B cell (primary cell): Measurements from ENCODE around the gene SPCS2. TPM values are rescaled to one million over a fixed set of nuclear protein-coding genes. Genes with fewer than 3 reads are reported as not detected.

Experiments
- ATAC-seq: fragments of 200-7000 bp; cut with Tn5 transposase; one replicate; pipeline ENCODE4 v1.10.0; 2021; ENCODE audit warnings: low read depth, mild to moderate bottlenecking, moderate number of reproducible peaks, moderate library complexity
- CTCF ChIA-PET: fragments of 350-600 bp; sonication (Branson Sonifier 250); formaldehyde crosslinking; loops from one replicate; lab custom pipeline; 2021; ENCODE audit warnings: antibody characterized with exemption, inconsistent platforms; lab: Charles Lee
- POLR2A ChIA-PET: fragments of 350-600 bp; sonication (Branson Sonifier 250); formaldehyde crosslinking; loops from one replicate; lab custom pipeline; 2021; ENCODE audit warnings: antibody characterized with exemption; lab: Charles Lee
- DNase-seq: peaks from one replicate; pipeline ENCODE4 v3.0.0; 2013
- H2AFZ ChIP-seq: 2 replicates; pipeline ENCODE4 v1.6.1; 2012; ENCODE audit warnings: mild to moderate bottlenecking, low read depth, low read length; ENCODE audit not compliant: insufficient read depth, poor library complexity, severe bottlenecking
- H3K27ac ChIP-seq, 2 donors: 1 replicate in 1 of 2; 2 replicates in 1 of 2; pipeline ENCODE4 v1.5.1; 2012 to 2013; ENCODE audit warnings: low read length in 2 of 2, mild to moderate bottlenecking in 2 of 2, moderate library complexity in 1 of 2
- H3K27me3 ChIP-seq, 4 experiments: fragments of 200-600 bp in 1 of 4; sonication (generic) in 1 of 4; replicated peaks in 1 of 4; 1 replicate in 2 of 4; 2 replicates in 2 of 4; pipeline versions ENCODE4 v1.6.1 to v1.7.0; 2013 to 2016; ENCODE audit warnings: low read length in 3 of 4, mild to moderate bottlenecking in 2 of 4, mixed read lengths in 1 of 4, moderate library complexity in 1 of 4; ENCODE audit not compliant: insufficient read depth in 4 of 4, control insufficient read depth in 3 of 4; ENCODE audit errors: control extremely low read depth in 1 of 4
- H3K36me3 ChIP-seq, 2 experiments: replicated peaks in 1 of 2; 1 replicate in 1 of 2; 2 replicates in 1 of 2; pipeline versions ENCODE4 v1.6.1 to v1.7.1; 2013; ENCODE audit warnings: low read length in 1 of 2; ENCODE audit not compliant: insufficient read depth in 2 of 2, control insufficient read depth in 1 of 2; ENCODE audit errors: control extremely low read depth in 1 of 2, extremely low read depth in 1 of 2
- H3K4me1 ChIP-seq, 2 donors: fragments of 200-600 bp in 1 of 2; sonication (generic) in 1 of 2; 1 replicate in 1 of 2; 2 replicates in 1 of 2; pipeline versions ENCODE4 v1.5.1 to v1.6.1; 2013 to 2017; ENCODE audit warnings: low read length in 2 of 2; ENCODE audit not compliant: control insufficient read depth in 2 of 2, insufficient read depth in 2 of 2
- H3K4me2 ChIP-seq: replicated peaks from 2 replicates; pipeline ENCODE3; 2012; ENCODE audit warnings: mild to moderate bottlenecking, low read depth, low read length; ENCODE audit not compliant: poor library complexity, severe bottlenecking
- H3K4me3 ChIP-seq, 5 experiments: fragments of 200-600 bp in 1 of 5; sonication (generic) in 1 of 5; 1 replicate in 3 of 5; 2 replicates in 2 of 5; pipeline versions ENCODE4 v1.5.1 to v1.7.0; 2011 to 2016; ENCODE audit warnings: low read length in 4 of 5, mild to moderate bottlenecking in 4 of 5, low read depth in 2 of 5, control low read depth in 1 of 5, moderate library complexity in 1 of 5; ENCODE audit not compliant: insufficient read depth in 1 of 5; ENCODE audit errors: control extremely low read depth in 1 of 5, extremely low read depth in 1 of 5
- H3K79me2 ChIP-seq: fragments of 200-600 bp; sonication (generic); one replicate; pipeline ENCODE4 v1.6.0; 2016; ENCODE audit warnings: low read length; ENCODE audit not compliant: control insufficient read depth, insufficient read depth
- H3K9ac ChIP-seq: fragments of 200-600 bp; sonication (generic); 2 replicates; pipeline ENCODE4 v1.6.1; 2017; ENCODE audit warnings: mild to moderate bottlenecking, low read length, moderate library complexity
- H3K9me3 ChIP-seq, 3 donors: one replicate each; pipeline versions ENCODE4 v1.6.1 to v1.7.1; 2013; ENCODE audit warnings: low read length in 2 of 3; ENCODE audit not compliant: control insufficient read depth in 2 of 3, insufficient read depth in 1 of 3; ENCODE audit errors: control extremely low read depth in 1 of 3
- H4K20me1 ChIP-seq: 2 replicates; pipeline ENCODE4 v1.6.0; 2012; ENCODE audit warnings: mild to moderate bottlenecking, low read length; ENCODE audit not compliant: insufficient read depth, control insufficient read depth, poor library complexity, severe bottlenecking
- H3K27ac Mint-ChIP-seq: one replicate; pipeline ENCODE4 v1.8.0; 2021; ENCODE audit warnings: mixed read lengths
- H3K27me3 Mint-ChIP-seq: one replicate; pipeline ENCODE4 v1.8.0; 2021; ENCODE audit warnings: mixed read lengths
- H3K4me1 Mint-ChIP-seq: one replicate; pipeline ENCODE4 v1.8.0; 2021; ENCODE audit warnings: mixed read lengths
- H3K4me3 Mint-ChIP-seq: one replicate; pipeline ENCODE4 v1.8.0; 2021; ENCODE audit warnings: mixed read lengths
- H3K9me3 Mint-ChIP-seq: one replicate; pipeline ENCODE4 v1.8.0; 2022; ENCODE audit warnings: mixed read lengths; ENCODE audit not compliant: insufficient read depth
- EZH2 ChIP-seq: IDR thresholded peaks from 2 replicates; pipeline ENCODE4 v1.6.1; 2012; ENCODE audit warnings: borderline replicate concordance, low read depth, mild to moderate bottlenecking, moderate library complexity, low read length; ENCODE audit not compliant: insufficient read depth, poor library complexity, severe bottlenecking
- WGBS: methylation state at CpG from one replicate; pipeline ENCODE4 v1.1.5; 2013; ENCODE audit warnings: missing lambda C conversion rate; ENCODE audit not compliant: insufficient coverage; 5-methylcytosine and 5-hydroxymethylcytosine counted together
- intact Hi-C: fragments of 100-400 bp; cut with micrococcal nuclease; formaldehyde crosslinking; loops from one replicate; pipeline ENCODE4 v1.10.0; 2022
- polyA plus RNA-seq: library from polyadenylated mRNA; depleted of rRNA; stranded (reverse); fragments of >200 nt; gene quantifications from 2 replicates; pipeline ENCODE4 v1.2.3, GENCODE V29; 2012
- total RNA-seq, 2 donors: library from RNA; stranded (reverse); fragments of 120-200 nt in 1 of 2; gene quantifications; 1 replicate in 1 of 2; 2 replicates in 1 of 2; pipeline versions ENCODE4 v1.2.3 to v1.2.4, GENCODE V29; 2013 to 2022
- TF ChIP-seq, protein P1 (sequence below): fragments of 200-600 bp; IDR thresholded peaks from one replicate; pipeline ENCODE4 v1.8.0; 2022; ENCODE audit warnings: antibody characterized with exemption, mild to moderate bottlenecking

The SPCS2 gene
- total and polyA plus RNA-seq, 2 donors (not counting 1 experiment from before 2014, with no cell fraction given): 17.8 to 98.5 TPM

GRCh38 chr11:74970852-74971395 is 21.9 kb downstream of the SPCS2 start:
- no peaks in the 10 kb centered on the region for H3K9me3 Mint-ChIP-seq
- H3K36me3 ChIP-seq: peaks cover 3 to 84% of the 10 kb centered on the region in 2 experiments
- DNase-seq (no peak), ATAC-seq (no peak)
- H3K9ac ChIP-seq: no peak overlapping the region
- H3K4me2 ChIP-seq: no peak overlapping the region
- intact Hi-C loops: no loop called here
- ChIA-PET POLR2A (no interaction called here), CTCF (no interaction called here)
- H3K9me3 ChIP-seq: no peaks in the 10 kb centered on the region
- H3K27ac Mint-ChIP-seq: no peak overlapping the region
- TF ChIP-seq EZH2: no peak
- TF ChIP-seq, protein P1, sequence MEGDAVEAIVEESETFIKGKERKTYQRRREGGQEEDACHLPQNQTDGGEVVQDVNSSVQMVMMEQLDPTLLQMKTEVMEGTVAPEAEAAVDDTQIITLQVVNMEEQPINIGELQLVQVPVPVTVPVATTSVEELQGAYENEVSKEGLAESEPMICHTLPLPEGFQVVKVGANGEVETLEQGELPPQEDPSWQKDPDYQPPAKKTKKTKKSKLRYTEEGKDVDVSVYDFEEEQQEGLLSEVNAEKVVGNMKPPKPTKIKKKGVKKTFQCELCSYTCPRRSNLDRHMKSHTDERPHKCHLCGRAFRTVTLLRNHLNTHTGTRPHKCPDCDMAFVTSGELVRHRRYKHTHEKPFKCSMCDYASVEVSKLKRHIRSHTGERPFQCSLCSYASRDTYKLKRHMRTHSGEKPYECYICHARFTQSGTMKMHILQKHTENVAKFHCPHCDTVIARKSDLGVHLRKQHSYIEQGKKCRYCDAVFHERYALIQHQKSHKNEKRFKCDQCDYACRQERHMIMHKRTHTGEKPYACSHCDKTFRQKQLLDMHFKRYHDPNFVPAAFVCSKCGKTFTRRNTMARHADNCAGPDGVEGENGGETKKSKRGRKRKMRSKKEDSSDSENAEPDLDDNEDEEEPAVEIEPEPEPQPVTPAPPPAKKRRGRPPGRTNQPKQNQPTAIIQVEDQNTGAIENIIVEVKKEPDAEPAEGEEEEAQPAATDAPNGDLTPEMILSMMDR: no peak
- peaks cover 49% of the 10 kb centered on the region for H3K79me2 ChIP-seq
- no peak overlapping the region for H3K4me3 ChIP-seq
- no peaks in the 10 kb centered on the region for H3K27me3 Mint-ChIP-seq
- H3K27ac ChIP-seq: no peak overlapping the region
- H2AFZ ChIP-seq: no peak overlapping the region
- no CpG with 5 or more reads among the region's 1 CpG for WGBS
- H3K4me3 Mint-ChIP-seq: no peak overlapping the region
- no peaks in the 10 kb centered on the region for H3K27me3 ChIP-seq
- H3K4me1 ChIP-seq: no peaks in the 10 kb centered on the region
- H4K20me1 ChIP-seq: peaks cover 41% of the 10 kb centered on the region
- H3K4me1 Mint-ChIP-seq: peaks cover 3% of the 10 kb centered on the region

- no peaks in the 10 kb centered on the region for H3K9me3 Mint-ChIP-seq
- no peak overlapping the region for H3K27ac Mint-ChIP-seq
- ATAC-seq (no peak), DNase-seq (no peak)
- Histone ChIP-seq H3K9me3 (no peaks in the 10 kb centered on the region), H3K79me2 (peaks cover 49% of the 10 kb centered on the region), H3K36me3 (peaks cover 3 to 88% of the 10 kb centered on the region in 2 experiments), H3K4me2 (no peak overlapping the region), H3K4me3 (no peak overlapping the region), H4K20me1 (peaks cover 41% of the 10 kb centered on the region), H3K27me3 (no peaks in the 10 kb centered on the region), H3K27ac (no peak overlapping the region), H2AFZ (no peak overlapping the region), H3K4me1 (no peaks in the 10 kb centered on the region), H3K9ac (no peak overlapping the region)
- intact Hi-C loops: no loop called here
- H3K4me3 Mint-ChIP-seq: no peak overlapping the region
- POLR2A ChIA-PET: no interaction called here
- 94% methylated on average over 2 of the region's 6 CpGs for WGBS
- TF ChIP-seq EZH2: no peak
- TF ChIP-seq, protein P1: no peak
- H3K4me1 Mint-ChIP-seq: peaks cover 3% of the 10 kb centered on the region
- CTCF ChIA-PET: interaction anchor here (0.7 to 1.2 kb wide), 3 partner anchors 72 to 242 kb away, joined by 3 read pairs; no protein-coding TSS in a partner anchor
- H3K27me3 Mint-ChIP-seq: no peaks in the 10 kb centered on the region
Observed at GRCh38 chr11:74971424-74971823, 22.4 kb downstream of the SPCS2 start.
